NOMO-1 treated with dmso at 0.1 percent for 144 hours (cell line): ENCODE results near the gene CHST13.

Experiments
- DNase-seq: peaks from one replicate; lab custom pipeline; 2025; ENCODE audit not compliant: unreplicated experiment; lab: John Stamatoyannopoulos, UW

The CHST13 gene

GRCh38 chr3:126540342-126540849 is 16.4 kb downstream of the CHST13 start:
- peak; percentile 60 for DNase-seq

GRCh38 chr3:126540951-126541627 is 17.1 kb downstream of the CHST13 start:
- DNase-seq: no peak

- DNase-seq: no peak
Observed at GRCh38 chr3:126541628-126542339, 17.8 kb downstream of the CHST13 start.

- no peak for DNase-seq
Observed at GRCh38 chr3:126542340-126543241, 18.6 kb downstream of the CHST13 start.

DNA sequence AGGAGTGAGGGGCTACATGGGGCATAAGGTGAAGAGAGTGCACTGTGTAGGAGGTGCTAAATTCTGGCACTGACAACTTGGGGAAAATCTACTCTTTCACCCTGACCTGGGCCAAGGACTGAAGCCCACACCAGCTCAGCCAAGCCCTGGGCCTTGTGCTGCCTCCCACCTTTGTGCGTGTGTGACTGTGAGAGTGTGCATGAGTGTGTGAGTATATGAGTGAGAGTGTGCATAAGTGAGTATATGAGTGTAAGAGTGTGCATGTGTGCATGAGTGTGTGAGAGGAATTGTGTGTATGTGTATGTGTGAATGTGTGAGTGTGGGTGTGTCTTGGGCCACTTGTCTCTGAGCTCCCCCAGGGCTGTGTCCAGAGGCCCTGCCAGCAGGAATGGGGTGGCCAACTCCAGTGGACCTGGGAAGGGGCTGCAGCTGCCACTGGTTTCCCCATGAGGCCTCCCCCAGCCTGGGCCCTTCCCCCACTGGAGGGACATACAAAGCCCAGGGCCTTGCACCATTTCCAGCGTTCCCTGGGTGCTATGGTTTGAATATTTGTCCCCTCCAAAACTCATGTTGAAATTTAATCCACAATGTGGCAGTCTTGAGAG is 19.6 kb downstream of the CHST13 start:
- no peak for DNase-seq

GRCh38 chr3:126544596-126545281 is 20.8 kb downstream of the CHST13 start:
- no peak for DNase-seq

- DNase-seq: no peak
Observed at GRCh38 chr3:126545544-126545943, 21.6 kb downstream of the CHST13 start.

DNA sequence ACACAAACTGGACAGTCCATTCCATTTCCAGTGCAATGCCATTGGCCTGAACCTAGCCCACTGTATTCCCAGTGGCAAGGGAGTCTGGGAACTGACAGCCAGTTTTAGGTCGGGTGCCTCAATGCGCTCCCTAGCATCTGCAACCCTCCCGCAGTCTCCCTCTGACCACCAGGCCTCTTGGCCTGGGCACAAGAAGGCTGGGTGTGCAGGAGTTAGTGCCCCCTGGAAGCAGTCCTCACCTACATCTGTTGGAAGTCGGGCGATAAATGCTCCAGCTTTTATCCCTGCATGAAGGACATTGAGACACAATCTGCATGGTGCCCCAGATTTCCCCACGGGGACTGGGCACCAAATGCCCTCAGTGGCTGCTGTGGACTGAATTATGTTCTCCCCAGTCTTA is 22.1 kb downstream of the CHST13 start:
- no peak for DNase-seq

DNA sequence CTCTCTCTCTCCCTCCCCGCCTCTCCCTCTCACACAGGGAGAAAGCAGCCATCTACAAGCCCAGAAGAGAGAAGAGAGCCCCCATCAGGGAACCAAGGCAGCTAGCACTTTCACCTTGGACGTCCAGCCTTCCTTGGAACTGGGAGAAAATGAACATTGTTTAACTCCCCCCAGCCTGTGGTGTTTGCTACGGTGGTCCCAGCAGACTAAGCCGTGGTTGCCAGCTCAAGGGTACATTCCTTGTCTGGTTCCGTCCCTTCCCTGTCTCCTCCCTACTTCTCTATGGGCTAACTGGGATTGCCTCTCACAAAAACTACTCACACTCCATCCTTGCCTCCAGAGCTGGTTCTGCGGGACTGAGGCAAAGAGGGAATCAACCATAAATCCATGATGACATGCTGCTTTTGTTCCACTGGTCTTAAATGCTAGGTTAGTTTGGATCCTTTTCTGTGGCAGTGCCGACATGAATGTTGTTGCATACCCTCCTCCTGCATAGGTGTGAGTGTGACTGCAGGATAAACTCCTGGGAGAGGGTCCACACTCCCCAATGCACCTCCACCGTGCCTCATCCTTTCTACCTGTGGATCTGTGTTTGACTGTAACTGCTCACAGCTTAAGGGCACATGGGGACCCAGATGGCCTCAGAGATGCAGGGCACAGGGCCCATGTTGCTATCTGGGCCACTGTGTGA is 22.7 kb downstream of the CHST13 start:
- no peak for DNase-seq

DNA sequence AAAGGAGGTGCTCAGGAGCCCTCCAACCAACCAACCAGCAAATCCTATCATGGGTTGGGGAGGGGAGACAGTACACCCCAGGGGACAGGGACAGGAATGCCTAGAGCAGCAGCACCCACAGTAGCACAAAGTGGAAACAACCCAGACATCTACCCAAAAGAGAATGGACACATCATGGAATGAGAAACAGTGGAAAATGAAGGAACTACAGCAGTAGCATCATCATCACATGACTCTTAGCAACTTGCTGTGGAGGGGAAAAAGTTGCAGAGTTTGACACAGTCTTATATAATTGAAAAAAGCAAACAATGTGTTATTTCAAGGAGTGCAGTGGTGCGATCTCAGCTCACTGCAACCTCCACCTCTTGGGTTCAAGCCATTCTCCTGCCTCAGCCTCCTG is 23.8 kb downstream of the CHST13 start:
- DNase-seq: no peak

- no peak for DNase-seq
Observed at GRCh38 chr3:126548556-126549466, 24.9 kb downstream of the CHST13 start.

DNA sequence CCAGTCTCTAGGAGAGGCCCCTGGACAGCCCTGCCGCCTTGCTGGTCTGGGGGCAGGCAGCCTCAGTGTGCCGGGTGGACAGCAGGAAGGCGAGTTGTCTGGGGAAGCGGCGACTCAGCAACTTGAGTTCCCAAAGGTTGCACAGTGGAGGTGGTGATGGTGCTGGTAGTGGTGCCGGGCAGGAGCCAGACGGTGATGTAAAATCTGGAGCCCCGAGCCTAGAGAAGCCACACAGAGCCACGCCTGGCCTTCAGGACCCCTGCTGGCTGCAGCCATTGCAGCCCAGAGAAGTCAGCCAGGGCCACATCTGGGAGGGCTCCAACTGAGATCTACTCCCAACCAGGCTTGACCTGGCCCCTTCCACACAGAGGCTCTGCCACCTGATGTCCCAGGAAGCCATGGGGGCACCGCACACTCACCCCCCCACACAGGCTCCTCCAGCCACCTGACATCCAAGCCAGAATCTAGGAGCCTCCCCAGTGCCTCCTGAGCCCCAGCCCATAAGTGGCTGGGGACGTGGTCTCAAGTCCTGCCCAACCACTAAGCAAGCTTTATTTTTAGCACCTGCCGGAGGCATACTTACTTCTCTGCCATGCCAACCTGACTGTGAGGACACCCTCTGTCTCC is 26.0 kb downstream of the CHST13 start:
- DNase-seq: no peak

- DNase-seq: no peak
Observed at GRCh38 chr3:126550488-126551051, 26.6 kb downstream of the CHST13 start.

DNA sequence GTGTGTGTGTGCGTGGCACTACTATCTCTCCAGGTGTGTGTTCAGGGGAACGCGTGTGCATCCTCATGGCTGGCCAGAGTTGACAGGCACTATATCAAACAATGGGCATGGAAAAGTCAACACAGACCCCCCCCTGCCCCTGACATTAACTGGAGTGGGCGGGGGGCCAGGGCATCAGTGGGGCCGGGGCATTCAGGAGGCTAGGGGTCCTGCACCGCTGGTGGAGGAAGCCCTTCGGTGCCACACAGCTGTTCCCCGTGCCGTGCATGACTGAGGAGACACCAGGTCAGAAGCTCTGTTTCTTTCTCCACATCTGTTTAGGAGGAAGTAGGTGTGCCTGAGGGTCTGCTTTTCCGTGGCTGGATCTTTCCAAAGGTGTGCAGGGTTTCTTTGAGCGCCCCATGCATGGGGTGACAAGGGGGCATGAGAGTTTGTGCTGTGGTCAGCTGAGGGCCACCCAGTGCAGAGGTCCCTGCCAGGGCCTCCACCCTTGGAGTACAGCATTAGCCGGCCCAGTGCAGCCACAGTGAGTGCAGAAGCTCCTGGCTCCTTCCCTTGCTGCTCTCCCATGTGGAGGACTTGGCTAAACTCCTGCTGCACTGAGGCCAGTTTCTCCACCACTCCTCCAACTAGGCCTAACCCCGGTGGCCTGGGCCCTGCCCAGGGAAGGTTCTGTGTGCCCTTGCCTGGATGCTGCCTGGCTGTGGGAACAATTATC is 27.3 kb downstream of the CHST13 start:
- no peak for DNase-seq

- DNase-seq: no peak
Observed at GRCh38 chr3:126551839-126552687, 28.1 kb downstream of the CHST13 start.

DNA sequence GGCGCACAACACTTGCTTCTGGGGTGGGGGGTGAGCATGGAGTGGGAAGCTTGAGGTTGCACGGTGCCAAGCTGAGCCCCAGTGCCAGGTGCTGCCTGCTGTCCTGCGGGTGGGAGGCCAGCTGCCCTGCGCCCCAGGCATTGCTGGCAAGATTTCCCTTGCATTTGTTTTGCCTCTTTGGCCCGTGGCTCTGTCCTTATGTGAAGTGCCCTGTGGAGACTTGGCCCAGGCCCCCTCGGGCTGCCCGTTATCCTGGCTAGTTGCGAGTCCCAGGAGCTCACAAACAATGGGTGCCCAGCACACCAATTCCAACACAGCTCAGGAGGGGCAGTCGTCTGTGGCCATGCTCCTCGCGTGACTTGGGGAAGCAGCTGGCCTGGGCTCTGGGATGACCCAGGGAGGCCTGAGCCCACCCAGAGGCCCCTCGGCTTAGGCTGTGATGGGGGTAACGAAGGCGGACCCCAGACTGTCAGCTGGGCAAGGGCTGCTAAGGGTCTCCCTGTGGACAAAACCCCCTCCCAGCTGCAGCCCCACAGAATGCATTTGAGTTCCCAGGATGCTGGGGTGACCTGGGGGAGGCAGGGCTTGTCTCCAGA is 28.8 kb downstream of the CHST13 start:
- DNase-seq: no peak
